ENCODE measurements around the gene CYP27B1.

- TF ChIP-seq, protein P1, sequence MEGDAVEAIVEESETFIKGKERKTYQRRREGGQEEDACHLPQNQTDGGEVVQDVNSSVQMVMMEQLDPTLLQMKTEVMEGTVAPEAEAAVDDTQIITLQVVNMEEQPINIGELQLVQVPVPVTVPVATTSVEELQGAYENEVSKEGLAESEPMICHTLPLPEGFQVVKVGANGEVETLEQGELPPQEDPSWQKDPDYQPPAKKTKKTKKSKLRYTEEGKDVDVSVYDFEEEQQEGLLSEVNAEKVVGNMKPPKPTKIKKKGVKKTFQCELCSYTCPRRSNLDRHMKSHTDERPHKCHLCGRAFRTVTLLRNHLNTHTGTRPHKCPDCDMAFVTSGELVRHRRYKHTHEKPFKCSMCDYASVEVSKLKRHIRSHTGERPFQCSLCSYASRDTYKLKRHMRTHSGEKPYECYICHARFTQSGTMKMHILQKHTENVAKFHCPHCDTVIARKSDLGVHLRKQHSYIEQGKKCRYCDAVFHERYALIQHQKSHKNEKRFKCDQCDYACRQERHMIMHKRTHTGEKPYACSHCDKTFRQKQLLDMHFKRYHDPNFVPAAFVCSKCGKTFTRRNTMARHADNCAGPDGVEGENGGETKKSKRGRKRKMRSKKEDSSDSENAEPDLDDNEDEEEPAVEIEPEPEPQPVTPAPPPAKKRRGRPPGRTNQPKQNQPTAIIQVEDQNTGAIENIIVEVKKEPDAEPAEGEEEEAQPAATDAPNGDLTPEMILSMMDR (IDR thresholded peaks at IDR 0.05), result no peak
- TF ChIP-seq POLR2AphosphoS5 (IDR thresholded peaks at IDR 0.05), result no peak
Observed at GRCh38 chr12:57762463-57762862, 4.4 kb downstream of the CYP27B1 start.

All from breast epithelium (tissue), 3 donors.